Germinal center (tissue), 1 donor: ENCODE results near the gene CA10.

Experiments
- DNase-seq: peaks from one replicate; pipeline ENCODE4 v3.0.0; 2012; ENCODE audit warnings: mixed read lengths, low spot score

Gene CA10

DNA sequence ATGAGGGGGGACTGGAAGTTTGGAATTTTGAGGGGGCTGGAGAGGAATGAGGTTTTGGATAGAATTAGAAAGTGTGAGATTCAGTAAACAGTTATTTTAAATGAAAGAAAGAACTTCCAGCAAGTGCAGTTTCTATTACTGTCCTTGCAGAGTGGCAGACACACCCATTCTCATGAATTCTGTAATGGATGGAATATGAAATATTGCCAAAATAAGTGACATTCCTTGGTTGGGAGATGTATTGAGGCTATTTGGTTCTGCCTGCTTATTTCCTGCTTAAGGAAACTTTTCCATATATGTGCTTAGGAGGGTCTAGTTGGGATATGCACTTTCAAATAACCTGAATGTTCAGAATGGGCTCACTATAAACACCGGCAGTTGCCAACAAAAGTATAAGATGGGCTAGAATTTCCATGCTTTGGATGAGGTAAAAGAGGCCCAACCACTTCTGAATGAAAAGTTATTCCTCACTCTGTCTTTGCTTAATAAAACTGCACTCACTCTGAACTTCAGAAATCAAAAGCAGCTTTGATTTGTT is 434.4 kb downstream of the CA10 start:
- no peak for DNase-seq

DNA sequence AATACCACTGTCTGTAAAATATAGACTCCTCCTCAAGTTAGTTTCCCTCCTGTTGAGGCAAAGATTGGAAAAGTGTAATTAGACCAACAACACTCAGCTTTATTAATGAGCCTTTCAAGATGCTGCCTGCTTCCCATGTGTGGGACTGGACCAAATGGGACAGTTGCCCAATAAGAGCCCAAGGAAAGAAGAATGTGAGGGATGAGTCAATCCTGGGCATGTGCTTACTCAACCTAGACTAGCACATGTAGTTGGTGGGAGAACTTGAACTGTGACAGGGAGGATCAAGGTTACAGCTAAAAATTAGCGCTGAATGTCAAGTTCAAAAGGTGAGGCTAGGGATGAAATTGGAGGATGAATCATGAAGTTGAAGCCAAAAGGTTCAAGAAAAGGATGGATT is 435.5 kb downstream of the CA10 start:
- DNase-seq = no peak

DNA sequence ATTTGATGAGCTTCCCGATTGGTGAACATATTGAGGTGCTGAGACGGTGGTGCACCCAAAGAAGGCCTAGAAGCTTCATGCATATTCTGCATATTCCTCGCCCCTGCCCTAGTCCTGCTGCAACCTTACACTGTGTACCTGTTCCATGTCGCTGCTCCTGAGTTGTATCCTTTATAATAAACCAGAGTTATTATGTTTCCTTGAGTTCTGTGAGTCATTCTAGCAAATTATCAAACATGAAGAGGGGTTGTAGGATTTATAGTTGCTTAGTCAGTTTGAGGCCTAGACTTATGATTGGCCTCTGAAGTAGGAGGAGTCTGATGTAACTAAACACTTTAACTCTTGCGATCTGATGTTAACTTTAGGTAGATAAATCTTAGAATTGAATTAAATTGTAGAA is 436.8 kb downstream of the CA10 start:
- DNase-seq = no peak

DNA sequence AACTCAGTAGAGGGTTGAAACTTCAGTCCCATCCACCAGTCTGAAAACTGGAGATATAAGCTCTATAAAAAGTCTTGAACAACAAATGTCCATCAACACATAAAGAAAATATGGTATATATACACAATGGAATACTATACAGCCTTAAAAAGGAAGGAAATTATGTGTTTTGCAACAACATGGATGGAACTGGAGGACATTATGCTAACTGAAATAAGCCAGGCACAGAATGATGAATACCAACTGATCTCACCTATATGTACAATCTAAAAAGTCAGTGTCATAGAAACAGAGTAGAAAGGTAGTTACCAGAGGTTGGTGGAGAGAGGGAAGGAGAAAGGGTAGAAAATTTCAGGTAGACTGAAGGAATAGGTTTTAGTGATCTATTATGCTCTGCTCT is 438.1 kb downstream of the CA10 start:
- DNase-seq = no peak

DNA sequence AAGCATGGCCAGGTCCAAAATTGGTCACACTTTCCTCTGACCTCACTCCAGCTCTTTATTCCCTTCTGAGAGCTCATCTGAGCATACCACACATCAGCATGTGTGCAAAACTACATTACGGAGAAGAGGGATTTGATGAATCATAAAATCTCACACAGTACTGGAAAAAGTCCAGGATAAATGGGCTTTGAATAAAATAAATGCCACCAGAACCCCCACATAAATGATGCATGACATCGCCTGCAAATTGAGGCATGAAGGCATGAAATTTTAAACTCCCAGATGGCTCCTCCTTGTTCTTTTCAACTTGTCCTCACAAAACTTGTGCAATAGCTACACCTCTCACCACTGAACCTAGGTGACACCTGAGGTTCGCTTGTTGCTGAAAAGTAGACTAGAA is 439.5 kb downstream of the CA10 start:
- no peak for DNase-seq

DNA sequence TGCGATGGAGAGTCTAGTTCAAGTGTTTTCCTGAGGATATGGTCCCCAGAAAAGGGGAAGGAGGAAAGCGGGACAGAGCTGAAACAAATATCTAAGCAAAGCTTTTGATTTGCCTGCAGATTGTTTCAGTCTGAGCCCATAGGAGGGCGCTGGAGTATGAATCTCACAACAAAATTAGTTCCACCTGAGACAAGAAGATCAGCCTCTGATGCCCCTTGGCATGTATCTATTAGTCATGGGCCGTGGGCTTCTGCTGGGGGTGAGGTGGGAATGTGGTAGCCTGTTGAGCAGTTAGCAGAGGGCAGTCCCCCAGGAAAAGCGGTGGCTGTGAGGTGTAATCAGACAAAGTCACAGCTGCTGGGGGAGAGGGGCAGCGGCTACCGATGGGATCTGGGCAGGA is 446.9 kb downstream of the CA10 start:
- DNase-seq = no peak

DNA sequence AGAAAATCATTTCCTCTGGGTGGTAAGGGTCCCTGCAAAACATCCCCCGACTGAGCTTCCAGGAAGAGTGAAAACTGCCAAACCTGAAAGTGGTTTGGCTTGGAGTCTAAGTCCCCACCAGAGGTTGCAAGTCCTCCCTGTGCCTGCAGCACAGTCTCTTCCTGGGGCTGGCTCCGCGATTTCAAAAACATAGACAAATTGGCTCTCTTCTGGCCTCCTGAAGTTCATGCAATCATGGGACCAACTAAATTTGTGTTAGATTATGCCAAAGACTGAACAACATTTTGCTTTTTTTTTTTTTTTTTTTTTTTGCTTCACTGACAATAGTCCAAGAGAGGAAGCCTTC is 447.9 kb downstream of the CA10 start:
- no peak for DNase-seq

DNA sequence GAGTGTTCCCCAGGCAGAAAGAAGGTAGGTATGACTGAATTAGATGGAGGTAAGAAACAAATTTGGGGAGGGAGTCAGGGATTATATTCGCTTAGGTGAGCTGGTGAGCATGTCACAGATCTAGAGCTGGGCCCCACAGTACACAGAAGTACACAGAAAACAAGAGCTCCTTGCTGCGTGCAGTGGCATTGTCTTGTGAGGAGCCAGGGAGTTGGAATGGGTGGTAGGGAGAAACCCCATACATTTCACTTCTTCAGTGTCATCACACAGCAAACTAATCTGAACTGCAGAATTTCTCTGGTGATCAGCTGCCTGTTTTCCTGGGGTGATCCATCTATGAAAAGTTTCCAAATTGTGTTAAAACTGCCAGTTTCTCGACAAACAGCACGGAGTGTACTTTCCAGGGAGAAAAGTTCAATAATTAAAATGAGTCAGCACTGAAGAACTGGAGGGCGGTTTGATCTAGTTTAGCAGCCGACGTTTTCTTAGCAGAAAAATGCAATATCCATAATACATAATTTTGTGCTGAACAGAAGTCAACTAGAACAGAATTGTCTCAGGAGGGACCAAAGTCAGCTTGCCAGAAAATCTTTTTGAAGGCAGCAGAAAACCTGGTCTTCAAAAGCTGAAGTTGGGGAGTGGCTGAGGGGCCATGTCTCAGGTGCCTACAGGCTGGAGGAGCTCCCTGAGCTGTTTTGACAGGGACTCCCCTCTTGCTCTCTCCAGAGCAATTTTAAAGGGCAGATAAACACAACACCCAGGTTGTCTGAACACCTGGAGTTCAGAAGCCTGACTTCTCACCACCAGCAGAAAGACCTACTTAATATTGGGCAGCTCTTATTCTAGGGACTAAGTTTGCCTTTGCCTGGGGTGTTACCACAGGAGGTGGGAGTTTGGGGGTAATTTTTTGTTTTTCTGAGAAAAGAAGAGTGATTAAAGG is 448.6 kb downstream of the CA10 start:
- no peak for DNase-seq

DNA sequence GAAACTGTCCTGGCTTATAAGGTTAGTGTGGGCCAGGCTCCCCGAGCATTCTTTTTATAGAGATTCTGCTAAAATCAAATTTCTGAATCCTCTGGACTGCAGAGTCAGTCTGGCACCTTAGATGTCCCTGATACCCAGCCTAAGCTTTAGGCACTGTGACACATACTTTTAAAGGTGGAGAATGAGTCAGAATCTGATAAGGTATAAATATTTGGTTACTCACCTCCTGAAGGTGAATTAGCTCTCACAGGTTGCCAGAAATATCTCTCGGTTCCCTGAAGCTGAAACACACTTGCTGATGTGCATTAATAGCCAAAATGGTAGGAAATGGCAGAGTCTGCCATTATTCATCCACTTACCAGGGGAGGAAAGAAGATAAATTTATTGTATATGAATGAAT is 451.3 kb downstream of the CA10 start:
- no peak for DNase-seq

DNA sequence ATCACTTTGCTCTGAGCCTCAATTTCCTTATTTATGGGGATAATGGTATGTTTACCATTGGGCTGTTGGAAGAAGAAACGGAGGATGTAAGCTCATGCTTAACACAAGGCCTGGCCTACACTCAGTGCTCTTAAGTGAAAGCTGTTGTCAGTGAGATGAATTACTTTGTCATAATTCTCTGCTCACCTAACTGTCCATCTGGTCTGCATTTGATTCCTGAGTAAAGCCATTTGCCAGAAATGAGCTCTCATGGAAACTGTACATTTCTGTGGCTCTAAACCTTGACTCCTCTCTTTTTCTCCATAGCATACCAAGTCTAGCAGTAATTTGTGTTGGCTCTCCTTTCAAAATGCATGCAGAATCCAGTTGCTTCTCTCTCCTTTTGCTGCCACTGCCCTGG is 452.4 kb downstream of the CA10 start:
- DNase-seq = no peak

DNA sequence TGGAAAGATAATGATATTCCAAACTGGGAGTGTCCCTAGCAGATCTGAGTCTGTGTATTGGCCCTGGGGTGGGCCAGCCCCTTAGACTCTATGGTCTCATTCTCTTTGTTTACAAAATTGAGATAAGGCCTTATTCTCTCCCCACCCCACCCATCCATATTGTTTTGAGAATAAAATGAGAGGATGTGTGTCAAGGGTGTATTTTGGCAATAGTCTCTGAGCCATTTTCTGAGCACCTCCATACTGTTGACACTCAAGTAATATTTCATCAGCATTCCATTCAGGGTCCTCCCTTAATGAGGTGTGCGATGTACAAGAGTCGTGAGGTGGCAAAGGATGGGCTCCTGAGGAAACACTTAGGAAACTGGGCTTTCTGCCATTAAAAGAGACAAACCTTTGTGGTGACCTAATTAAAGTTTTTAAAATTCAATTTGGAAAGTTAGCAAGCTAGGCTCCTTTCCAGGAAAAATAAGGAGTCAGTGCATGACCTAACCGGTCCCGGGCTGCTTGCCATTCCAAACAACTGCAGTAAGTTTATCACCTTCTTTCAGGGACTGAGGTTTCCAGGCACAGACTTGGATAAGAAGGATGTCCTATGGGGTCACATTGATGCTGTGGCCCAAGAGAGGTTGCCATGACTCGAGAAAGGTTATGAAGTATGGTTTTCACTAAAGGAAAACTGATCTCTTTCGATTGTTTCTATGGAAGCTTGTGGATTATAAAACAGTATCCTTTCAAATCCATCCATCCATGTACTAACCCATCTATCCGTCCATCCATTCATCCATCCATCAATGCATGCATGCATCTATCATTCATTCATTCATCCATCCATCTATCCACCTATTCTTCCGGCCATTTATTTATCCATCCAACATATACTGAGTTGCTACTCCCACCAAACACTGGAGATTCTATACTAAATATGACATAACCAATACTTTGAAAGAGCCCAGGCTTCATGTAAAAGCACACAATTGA is 454.9 kb downstream of the CA10 start:
- DNase-seq = no peak

DNA sequence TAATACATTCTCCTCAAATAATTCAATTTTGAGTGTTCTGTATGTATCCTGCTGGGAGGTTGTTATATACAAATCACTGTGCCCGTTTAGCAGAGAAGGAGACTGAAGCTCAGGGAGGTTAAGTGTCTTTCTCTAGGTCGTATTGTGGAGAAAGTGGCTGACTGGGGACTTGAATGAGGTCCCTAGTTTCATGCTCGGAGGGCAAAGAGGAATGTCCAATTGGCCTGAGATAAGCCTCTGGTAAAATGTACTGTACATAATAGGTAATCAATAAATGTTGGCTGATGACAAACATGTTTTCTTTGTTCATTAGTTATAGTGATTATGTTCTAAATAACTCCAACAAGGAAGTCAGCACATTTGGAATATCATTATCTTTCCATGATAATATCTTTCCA is 455.6 kb downstream of the CA10 start:
- no peak for DNase-seq

DNA sequence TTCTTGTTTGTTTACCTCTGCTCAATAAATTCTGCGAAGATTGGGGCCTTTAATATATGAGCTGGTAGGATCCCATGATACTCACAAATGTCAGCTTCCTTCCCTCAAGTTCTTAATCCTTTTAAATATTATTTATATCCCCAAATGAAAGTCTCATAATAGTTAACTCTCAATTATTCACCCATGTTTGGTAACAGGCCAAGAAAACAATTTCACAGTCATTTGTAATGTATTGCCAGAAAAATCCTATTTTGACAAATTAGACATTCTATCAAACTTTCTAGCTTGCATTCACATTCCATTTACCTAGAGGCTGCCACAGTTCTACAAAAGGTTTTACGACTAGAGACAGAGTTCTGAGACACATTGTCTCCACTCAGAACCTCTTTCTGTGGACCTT is 457.0 kb downstream of the CA10 start:
- DNase-seq = no peak

DNA sequence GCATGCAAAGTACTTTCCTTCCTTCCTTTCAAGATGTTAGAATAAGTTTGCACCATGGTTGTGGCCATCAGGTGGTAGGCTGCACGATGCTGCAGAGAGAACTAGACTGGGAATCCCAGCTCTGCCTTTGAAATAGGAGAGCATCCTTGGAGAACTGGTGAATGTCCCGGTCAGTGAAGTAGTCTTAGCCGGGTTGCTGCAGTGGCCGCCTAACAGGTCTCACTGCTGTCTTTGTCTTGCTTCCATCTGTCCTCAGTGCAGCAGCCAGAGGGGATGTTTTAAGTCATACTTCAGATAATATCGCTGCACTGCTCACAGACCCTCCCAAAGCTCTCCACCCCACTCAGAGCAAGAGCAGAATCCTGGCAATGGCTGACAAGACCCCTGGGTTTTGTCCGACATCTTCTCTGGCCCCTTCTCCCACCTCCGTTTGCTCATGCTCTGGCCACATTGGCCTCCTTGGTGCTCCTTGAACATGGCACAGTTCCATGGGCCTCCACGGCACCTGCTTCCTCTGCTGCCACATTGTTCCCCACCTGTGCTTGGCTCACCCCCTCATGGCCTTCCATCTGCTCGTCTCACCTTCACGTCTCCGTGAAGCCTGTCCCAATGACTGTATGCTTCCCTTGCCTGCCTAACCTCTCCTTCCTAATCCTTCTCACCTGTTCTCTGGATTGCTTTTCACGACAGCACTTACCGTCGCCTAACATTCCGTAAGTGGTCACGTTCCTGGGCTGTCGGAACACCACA is 458.3 kb downstream of the CA10 start:
- no peak for DNase-seq

DNA sequence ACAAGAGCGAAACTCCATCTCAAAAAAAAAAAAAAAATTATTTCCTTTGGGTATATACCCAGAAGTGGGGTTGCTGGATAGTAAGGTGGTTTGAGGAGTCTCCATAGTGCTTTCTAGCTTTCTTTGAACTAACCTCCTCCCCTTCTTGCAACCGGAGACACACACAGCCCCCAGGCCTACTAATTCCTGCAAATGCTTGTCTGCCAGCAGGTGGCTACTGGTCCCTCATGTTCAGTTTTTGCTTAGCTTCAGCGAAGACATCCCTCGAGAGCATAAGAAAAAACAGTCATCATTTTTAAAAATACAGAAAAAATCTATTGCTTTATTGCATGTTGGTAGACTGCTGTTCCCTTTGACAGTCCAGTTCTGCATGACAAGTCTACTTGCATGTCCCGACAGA is 459.2 kb downstream of the CA10 start:
- DNase-seq = no peak

DNA sequence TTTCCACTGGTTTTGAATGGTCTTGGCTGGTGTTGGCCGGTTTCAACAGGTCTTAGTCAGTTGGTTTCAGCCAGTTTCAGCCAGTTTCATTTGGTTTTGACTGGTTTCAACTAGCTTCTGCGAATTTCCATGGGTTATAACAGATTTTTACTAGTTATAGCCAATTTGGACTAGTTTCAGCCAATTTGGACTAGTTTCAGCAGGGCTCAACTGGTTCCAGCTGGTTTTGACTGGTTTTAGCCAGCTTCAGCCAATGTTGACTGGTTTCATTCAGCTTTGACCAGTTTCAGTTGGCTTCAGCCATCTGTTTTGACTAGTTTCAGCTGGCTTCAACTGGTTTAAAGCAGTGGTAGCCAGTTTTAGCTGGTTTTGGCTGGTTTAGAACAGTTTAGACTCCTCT is 465.6 kb downstream of the CA10 start:
- no peak for DNase-seq

DNA sequence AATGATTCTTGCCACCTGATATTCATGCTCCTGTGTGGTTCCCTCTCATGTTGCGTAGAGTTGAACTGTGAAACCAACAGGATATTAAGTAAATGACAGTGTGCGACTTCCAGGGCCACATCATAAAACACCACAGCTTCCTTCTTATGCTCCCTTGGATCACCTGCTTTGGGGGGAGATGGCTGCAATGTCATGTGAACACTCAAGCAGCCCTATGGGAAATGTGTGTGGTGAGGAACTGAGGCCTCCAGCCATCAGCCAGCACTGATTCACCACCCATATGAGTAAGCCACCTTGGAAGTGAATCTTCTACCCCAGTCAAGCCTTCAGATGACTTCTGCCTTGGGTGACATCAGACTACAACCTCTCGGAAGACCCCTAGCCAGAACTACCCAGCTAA is 470.6 kb downstream of the CA10 start:
- no peak for DNase-seq

DNA sequence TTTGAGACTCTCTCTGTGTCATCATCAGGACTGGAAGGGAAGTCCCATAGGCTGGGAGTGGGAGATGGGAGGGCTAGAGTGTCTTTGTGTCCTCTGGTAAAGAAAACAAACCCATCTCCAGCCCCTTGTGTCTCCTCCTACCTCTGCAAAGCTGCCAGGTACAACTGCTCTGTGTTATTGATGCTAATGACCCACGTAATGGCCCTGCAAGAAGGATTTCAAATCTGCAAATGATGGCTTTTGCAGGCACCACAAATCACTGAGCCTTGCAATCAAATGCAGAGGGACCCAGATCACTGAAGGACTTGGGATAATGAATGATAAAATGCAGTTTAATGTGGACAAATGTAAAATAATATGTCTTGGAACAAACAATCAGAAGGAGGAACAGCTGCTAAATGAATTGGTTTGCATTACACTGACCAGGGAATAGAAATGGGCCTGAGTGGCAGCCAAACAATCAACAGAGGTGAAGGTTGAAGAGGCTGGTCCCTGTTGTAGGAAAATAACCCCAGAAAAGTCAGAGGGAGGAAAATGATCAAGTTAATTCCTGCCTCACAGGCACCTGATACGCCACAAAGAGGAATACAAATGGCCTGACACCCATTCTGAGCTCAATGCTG is 473.1 kb downstream of the CA10 start:
- DNase-seq = no peak

DNA sequence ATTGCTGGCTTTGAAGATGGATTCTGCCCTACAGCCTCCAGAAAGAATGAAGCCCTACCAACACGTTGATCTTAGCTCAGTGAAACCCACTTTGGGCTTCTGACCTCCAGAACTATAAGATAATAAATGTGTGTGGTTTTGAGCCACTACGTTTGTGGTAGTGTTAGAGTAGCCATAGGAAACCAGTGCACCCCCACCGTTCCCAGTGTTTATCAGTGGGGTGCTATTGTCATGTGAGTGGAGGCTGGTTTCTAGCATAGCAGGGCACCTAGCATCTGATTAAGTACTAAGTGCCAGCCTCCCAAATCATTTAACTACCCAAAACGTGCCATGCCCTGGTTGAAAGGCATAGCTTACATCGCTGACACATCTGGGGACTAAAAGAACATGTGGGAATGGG is 474.3 kb downstream of the CA10 start:
- no peak for DNase-seq

DNA sequence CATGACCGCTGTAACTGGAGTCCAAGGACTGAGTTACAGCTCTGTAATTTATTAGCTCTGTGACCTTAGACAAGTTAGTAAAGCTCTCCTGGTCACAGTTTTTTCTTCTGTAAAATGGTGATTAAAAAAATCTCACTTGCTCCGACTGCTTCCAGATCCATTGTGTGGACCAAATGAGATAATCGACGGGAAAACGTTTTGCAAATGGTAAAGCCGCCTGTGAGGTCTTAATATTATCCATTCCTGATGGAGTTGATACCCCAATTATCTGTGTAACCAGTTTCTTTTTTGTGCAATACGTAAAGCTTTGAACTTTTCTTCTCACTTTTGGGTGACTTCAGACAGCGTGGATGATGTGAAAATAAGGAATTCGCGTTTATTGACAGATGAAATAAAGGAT is 475.2 kb downstream of the CA10 start:
- DNase-seq = no peak

DNA sequence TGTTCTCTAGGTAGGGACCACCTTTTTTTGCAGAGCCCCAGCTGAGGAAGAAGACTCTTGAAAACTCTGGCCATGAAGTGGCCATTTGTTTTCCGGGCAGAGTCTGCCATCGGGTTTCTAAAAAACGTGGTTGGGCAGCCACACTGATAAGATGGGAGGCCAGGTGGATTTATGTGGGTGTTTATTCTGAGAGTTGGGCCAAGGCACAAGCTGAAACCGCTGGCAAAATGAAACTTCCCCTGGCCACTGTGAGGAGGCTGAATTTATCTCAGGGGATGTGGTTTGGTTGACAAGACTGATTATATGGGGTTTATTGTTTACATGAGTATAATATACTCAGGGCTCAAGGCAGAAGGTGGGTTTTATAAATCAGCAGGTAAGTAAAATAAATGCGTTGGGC is 476.4 kb downstream of the CA10 start:
- DNase-seq = no peak

DNA sequence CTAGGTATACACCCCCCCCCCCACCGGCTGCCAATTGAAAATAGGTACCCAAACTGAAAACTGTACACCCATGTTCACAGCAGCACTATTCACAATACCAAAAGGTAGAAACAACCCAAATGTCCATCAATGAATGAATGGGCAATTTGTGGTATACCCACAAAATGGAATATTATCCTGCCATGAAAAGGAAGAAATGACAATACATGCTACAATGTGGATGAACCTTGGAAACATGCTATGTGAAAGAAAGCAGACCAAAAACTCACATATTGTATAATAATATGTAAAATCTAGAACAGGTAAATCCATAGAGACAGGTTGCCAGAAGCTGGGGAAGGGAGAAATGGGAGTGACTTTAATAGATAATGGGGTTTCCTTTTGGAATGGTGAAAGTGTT is 480.6 kb downstream of the CA10 start:
- DNase-seq = no peak
